GM12878 (cell line): ENCODE data around the gene MARCKSL1. TPM values are rescaled to one million over a fixed set of nuclear protein-coding genes. Genes with fewer than 3 reads are reported as not detected.

Source experiments
- BACH1 ChIP-seq: fragments of 450-650 bp; IDR thresholded peaks from 2 replicates; pipeline ENCODE4 v1.6.1; 2017; ENCODE audit warnings: mild to moderate bottlenecking, borderline replicate concordance
- GATAD2B ChIP-seq: fragments of 450-650 bp; conservative IDR thresholded peaks from 2 replicates; pipeline ENCODE4 v1.6.1; 2017; ENCODE audit warnings: low read depth, mild to moderate bottlenecking, moderate library complexity
- HDAC6 ChIP-seq: fragments of 200-600 bp; sonication (generic); IDR thresholded peaks from one replicate; pipeline ENCODE4 v1.8.0; 2017; ENCODE audit warnings: antibody characterized with exemption; ENCODE audit not compliant: unreplicated experiment
- MLLT1 ChIP-seq: fragments of 450-650 bp; IDR thresholded peaks from 2 replicates; pipeline ENCODE4 v1.6.1; 2016; ENCODE audit warnings: mild to moderate bottlenecking
- MYB ChIP-seq: fragments of 150-350 bp; IDR thresholded peaks from 2 replicates; pipeline ENCODE4 v1.6.1; 2014; ENCODE audit warnings: mild to moderate bottlenecking, low read depth, low read length, borderline replicate concordance
- MYC ChIP-seq: IDR thresholded peaks from 2 replicates; pipeline ENCODE4 v1.6.1; 2011; ENCODE audit warnings: mild to moderate bottlenecking, low read length, moderate library complexity, inconsistent platforms; ENCODE audit not compliant: insufficient read depth, insufficient replicate concordance, insufficient read length, severe bottlenecking
- POLR2AphosphoS2 ChIP-seq: IDR thresholded peaks from 2 replicates; pipeline ENCODE4 v1.6.1; 2011; ENCODE audit warnings: low read depth, mild to moderate bottlenecking, low read length, improper control_type of control experiment, moderate library complexity
- SMARCA5 ChIP-seq: fragments of 450-650 bp; IDR thresholded peaks from 2 replicates; pipeline ENCODE4 v1.6.1; 2017; ENCODE audit warnings: mild to moderate bottlenecking
- SMC3 ChIP-seq: IDR thresholded peaks from 2 replicates; pipeline ENCODE4 v1.6.1; 2011; ENCODE audit warnings: low read length, improper control_type of control experiment, borderline replicate concordance
- SUPT20H ChIP-seq: IDR thresholded peaks from 2 replicates; pipeline ENCODE4 v1.6.1; 2011; ENCODE audit warnings: low read depth, mild to moderate bottlenecking, low read length, moderate library complexity, borderline replicate concordance; ENCODE audit not compliant: control insufficient read depth
- SUZ12 ChIP-seq: fragments of 200-600 bp; sonication (generic); IDR thresholded peaks from one replicate; pipeline ENCODE4 v1.6.1; 2018; ENCODE audit warnings: antibody characterized with exemption, mild to moderate bottlenecking; ENCODE audit not compliant: unreplicated experiment
- TCF3 ChIP-seq: IDR thresholded peaks from 2 replicates; pipeline ENCODE4 v1.6.1; 2012; ENCODE audit warnings: low read depth, mild to moderate bottlenecking, low read length, borderline replicate concordance; ENCODE audit not compliant: insufficient read depth
- polyA plus RNA-seq, 11 experiments: library from polyadenylated mRNA; depleted of rRNA in 4 of 11; unstranded in 6 of 11; stranded (reverse) in 5 of 11; fragments of >200 nt; fragmentation: Nextera tagmentation in 4 of 11; fragmentation: Illumina TruSeq in 1 of 11; extraction: Ambion mirVana in 4 of 11; extraction: Trizol in 1 of 11; gene quantifications; 1 replicate in 1 of 11; 2 replicates in 10 of 11; pipeline versions ENCODE4 v1.2.1 to v1.2.3, GENCODE V29; 2011 to 2016; ENCODE audit warnings: inconsistent platforms in 2 of 11, missing spikeins in 2 of 11, low read depth in 1 of 11
- total RNA-seq, 4 experiments: library from RNA; depleted of rRNA in 3 of 4; stranded (reverse); fragments of >200 nt in 3 of 4; fragmentation: Illumina TruSeq in 1 of 4; extraction: Trizol in 1 of 4; gene quantifications; 2 replicates each; pipeline versions ENCODE4 v1.2.1 to v1.2.3, GENCODE V29; 2013 to 2021

MARCKSL1 gene
- total and polyA plus RNA-seq, 10 of the 15 experiments (the other 5 are each of a cell fraction or from before 2014, with no cell fraction given), result 14.5 to 225 (median 158) TPM

- peak; percentile 76 for TF ChIP-seq GATAD2B
- peak; percentile 98 for TF ChIP-seq SMARCA5
- no peak for TF ChIP-seq SUPT20H
- TF ChIP-seq TCF3, result 0 out of 2 replicates have a peak, but pooled peaks have one; percentile 4
- no peak for TF ChIP-seq POLR2AphosphoS2
- TF ChIP-seq BACH1, result peak; percentile 50; the same call in 1 of the 2 replicates
- TF ChIP-seq MLLT1, result peak; percentile 78
- no peak for TF ChIP-seq HDAC6
- no peak for TF ChIP-seq SMC3
- no peak for TF ChIP-seq MYC
- no peak for TF ChIP-seq SUZ12
- no peak for TF ChIP-seq MYB
- TF ChIP-seq, all 136 proteins: peak for 53
These were observed 44.1 kb downstream of the MARCKSL1 start, which contains the start of gene HDAC1 (continued) for GRCh38 chr1:32291708-32292538.
